H1 (cell line): ENCODE measurements around the gene CHRDL2. TPM values are rescaled to one million over a fixed set of nuclear protein-coding genes. Genes with fewer than 3 reads are reported as not detected.

Experiments
- ASH2L ChIP-seq: fragments of 200-600, 300-600 bp; sonication (generic); IDR thresholded peaks from one replicate; pipeline ENCODE4 v1.7.1; 2017; ENCODE audit warnings: low read length
- NANOG ChIP-seq: IDR thresholded peaks from 2 replicates; pipeline ENCODE4 v1.6.1; 2011; ENCODE audit warnings: low read length, low read depth, mild to moderate bottlenecking, inconsistent platforms; ENCODE audit not compliant: insufficient read depth, poor library complexity, severe bottlenecking
- PHF8 ChIP-seq: fragments of 200-600 bp; sonication (generic); conservative IDR thresholded peaks from 2 replicates; pipeline ENCODE4 v1.7.1; 2012; ENCODE audit warnings: low read depth, mild to moderate bottlenecking, inconsistent platforms, low read length, moderate library complexity
- TEAD4 ChIP-seq: IDR thresholded peaks from 2 replicates; pipeline ENCODE4 v1.6.1; 2012; ENCODE audit warnings: low read depth, low read length, inconsistent platforms, mixed read lengths
- polyA plus RNA-seq, 7 experiments: library from polyadenylated mRNA; depleted of rRNA in 3 of 7; stranded (reverse) in 5 of 7; unstranded in 2 of 7; fragments of >200 nt in 5 of 7; fragments of 200-250 nt in 2 of 7; gene quantifications; 1 replicate in 5 of 7; 2 replicates in 1 of 7; 4 replicates in 1 of 7; pipeline versions ENCODE4 v1.2.1 to v1.2.3, GENCODE V29; 2011 to 2013; ENCODE audit warnings: missing spikeins in 2 of 7, mixed read lengths in 2 of 7
- total RNA-seq: library from RNA; stranded (reverse); fragmentation: NEBNext Ultra II Directional; extraction: Animal tissue kit (Norgen Biotek cat#: 25700); gene quantifications from 2 replicates; pipeline ENCODE4 v1.2.1, GENCODE V29; 2021

The CHRDL2 gene
- total and polyA plus RNA-seq, 2 of the 8 experiments (the other 6 are each of a cell fraction or from before 2014, with no cell fraction given): 0.26 to 0.48 TPM

DNA sequence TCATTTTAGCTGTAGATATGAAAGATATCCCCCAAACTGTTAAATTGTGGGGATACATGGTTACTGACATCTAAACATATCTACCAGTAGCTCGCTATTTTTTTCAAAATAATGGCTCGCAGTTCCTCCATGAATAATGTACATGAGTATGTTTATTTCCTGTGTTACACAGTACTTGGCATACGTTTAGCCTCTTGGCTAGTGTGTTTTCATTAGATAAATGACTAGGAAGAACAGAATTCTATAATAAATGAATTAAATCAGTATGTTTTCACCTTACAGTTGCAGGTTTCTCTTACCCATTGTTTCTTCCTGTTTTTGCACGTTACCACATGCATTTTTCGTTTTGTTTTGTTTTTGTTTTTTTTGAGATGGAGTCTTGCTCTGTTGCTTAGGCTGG is 39.2 kb upstream of the CHRDL2 start (continued):
- TF ChIP-seq TEAD4 (no peak), ASH2L (no peak), PHF8 (no peak), NANOG (no peak)
